Activated naive CD4-positive, alpha-beta T cell treated with anti-CD3 and anti-CD28 coated beads, Interleukin-2, amount 50 U/mL, for 16 hours (primary cell): ENCODE measurements around the gene MCM3AP.

ENCODE experiments used
- DNase-seq: peaks from one replicate; pipeline ENCODE4 v3.0.0-alpha.2; 2020

MCM3AP gene

GRCh38 chr21:46199436-46200373 lies 85.7 kb downstream of the MCM3AP start:
- no peak for DNase-seq

DNA sequence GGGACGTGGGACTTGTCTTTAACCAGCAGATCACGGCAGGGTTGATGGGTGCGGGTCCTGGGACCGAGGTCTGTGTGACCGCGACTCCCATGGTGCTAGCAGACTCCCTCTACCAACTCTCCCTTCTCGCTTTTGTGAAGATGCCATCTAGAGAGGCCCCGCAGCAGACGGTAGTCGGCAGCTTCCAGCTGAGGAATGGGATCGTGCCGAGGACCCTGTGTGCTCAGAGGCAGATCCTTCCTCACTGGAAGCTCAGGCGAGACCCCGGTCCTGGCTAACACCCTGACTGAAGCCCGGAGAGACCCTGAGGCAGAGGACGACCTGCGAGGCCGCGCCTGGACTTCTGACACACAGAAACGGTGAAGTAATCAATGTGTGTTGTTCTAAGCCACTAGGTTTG lies 88.7 kb downstream of the MCM3AP start:
- DNase-seq: no peak

DNA sequence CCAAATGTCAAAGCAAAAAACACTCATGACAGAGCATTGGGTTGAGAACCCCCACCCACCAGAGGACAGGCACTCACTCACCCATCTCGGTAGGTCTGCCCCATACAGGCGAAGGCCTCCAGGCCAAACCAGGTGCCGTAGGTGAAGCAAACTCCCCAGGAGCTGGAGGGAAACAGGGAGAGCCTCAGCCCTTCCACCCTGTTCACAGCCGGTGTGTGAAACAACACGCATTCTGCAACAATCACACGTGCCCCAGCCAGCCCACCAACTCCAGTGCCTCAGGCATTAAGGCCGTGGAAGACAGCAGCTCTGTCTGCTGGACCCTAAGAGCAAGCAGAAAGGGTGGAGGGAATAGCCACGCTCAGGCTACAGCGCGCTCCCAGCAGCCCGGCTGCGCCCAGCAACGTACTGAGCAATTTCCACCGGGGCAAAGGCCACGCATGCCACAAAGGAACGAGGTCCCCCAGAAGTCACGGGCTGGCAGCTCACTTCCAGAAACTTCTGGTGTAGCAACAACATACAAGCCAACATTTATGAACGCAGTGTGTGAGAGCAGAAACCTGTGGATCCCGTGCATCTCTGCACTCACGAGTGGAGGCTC lies 89.7 kb downstream of the MCM3AP start:
- DNase-seq: no peak

DNA sequence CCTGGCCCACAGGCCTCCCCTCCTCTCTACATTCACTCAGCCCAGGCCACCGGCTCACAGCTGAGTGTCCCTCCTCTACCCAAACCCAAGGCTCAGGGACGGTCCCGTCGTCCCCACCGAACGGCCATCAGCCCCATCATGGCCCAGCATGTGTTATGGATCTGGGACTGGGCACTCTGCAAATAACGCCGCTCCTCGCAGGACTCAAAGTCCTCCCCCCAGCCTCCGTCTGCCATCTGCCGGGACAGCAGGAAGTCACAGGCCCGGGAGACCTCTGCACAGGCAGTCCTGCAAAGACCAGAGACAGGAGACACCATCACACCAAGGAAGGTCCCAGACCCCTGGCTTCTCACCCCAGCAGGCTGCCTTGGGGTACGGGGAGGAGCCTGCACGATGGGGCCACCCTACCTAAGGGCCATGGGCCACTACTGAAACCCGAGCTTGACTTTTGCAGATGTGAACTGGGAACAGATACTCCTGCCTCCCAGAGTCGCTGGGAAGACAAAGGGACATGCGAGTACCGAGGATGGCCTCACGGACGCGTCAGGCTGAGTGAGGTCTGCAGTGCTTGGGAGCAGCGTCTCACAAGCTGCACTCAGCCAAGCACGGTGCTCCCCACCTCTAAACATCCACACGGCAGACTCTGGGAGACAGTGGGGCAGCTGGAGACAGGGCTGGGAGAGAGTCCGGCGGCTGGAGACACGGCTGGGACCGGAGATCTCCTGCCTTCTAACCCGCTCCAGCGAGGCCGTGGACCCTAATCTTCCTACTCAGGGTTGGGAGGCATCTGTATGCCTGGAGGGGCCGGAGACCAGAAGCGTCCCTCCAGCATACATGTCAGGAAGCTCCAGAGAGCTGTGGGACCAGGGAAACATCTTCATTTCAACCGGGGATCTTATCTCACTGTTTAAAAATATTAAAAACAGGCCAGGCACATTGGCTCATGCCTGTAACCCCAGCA lies 90.8 kb downstream of the MCM3AP start:
- DNase-seq: no peak

DNA sequence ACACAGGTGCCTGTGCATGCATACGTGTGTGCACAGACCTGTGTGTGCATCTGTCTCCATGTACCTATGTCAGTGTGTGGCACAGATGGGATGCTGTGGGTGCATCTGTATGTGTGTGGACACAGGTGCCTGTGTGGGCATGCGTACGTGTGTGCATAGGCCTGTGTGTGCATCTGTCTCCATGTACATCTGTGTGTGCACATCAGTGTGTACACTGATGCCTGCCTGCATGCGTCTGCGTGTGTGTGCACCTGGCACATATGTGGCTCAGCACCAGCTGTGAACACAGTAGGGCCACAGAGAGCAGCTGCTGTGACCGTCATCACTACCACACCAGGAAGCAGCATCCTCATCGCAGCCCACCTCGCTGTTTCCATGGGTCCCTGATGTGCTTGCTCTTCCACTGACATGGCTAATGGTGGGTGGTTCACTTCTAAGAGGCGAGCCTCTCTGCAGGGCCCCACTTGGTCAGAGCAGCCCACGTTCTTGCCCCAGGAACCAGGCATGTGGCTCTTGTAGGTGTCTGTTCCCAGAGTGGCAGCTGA lies 91.5 kb downstream of the MCM3AP start:
- DNase-seq: no peak

DNA sequence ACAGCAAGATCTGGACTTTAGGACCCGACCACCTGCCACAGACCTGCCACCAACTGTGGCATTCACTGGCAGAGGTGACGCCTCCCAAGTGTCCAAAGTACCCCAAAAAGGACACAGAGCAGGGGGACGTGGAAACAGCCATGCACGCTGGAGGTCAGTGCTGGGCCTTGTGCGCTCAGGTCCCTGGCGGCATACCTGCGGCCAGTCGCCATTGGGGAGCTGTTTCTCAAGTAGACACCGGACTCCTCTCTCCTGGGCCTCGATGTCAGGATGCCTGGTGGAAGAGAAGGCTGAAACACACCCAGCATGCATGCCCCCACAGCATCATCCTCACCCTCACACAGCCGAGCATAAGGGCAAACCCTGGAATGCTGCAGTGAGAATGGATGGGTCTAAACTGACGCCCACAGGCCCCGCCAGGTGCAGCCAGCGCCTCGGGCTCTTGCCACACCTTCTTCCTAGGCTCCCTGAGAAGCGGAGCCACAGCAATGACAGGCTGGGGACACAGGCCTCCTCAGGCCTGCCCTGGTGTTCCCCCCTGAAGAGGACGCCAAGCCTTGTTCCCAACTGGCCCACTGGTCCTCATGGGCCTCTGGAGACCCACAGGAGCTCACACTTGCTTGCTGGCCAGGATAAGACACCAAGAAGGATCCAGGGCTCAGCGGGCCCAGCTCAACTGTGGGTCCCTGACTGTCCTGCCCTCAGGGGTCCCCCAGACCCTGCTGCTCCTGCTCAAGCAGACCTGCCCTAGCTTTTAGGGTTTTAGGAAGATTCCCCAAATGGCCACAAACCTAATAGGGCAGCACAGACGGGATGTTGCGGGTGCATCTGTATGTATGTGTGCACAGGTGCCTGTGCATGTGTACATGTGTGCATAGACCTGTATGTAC lies 93.5 kb downstream of the MCM3AP start:
- DNase-seq: no peak

DNA sequence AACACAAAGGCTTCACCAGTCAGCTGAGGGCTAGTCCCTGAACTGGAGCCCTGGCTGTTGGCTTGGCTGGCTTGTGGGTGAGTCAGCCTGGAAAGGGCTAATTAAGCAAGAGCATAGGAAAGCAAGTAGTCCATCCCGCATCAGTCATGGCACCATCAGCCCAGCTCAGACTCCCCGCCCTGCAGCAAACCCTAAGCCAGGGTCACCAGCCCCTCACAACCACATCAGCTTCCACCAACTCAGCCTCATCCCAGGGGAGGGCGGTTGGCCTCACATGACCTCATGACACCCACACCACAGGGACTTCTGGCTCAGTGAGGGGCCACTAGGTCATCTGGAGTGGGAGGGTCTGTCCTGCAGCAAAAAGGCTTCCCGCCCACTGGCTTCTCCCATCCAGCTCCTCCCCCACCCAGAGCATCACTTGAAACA lies 94.1 kb downstream of the MCM3AP start:
- DNase-seq: no peak

GRCh38 chr21:46190491-46191131 lies 94.8 kb downstream of the MCM3AP start:
- DNase-seq: no peak

GRCh38 chr21:46189959-46190490 lies 95.4 kb downstream of the MCM3AP start:
- no peak for DNase-seq

DNA sequence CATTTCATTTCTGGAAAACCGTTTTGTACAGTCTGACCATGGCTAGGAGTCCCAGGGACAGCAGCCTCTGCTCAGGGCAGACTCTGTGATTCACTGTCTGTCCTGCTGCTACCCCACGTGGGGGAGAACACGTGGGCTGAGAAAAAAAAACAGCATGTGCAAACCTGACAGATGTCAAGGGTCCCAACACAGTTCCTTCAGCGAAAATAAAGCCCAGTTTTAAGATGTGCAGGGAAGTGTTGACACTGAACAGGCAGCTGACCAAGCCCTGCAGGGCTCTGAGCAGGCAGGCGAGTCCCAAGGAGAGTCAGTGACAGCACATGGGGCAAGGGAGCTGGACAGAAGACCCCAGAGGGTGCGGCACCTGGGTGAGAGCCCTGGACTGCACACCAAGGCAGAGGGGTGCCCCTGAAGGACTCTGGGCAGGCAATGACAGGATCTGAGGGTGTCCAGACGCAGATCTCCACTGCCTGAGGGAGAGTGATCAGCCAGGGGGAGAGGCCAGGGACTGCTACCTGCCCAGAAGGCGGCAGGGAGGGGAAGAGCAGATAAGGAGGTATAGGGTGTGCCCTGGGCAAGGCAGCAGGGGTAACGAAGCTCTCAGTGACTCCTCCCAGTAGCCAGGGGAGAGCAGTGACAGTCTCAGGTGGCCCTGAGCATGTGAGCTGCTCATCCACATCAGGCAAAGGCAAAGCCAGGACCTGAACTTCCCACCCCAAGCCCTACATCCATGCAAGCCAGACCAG lies 96.0 kb downstream of the MCM3AP start:
- DNase-seq: no peak

DNA sequence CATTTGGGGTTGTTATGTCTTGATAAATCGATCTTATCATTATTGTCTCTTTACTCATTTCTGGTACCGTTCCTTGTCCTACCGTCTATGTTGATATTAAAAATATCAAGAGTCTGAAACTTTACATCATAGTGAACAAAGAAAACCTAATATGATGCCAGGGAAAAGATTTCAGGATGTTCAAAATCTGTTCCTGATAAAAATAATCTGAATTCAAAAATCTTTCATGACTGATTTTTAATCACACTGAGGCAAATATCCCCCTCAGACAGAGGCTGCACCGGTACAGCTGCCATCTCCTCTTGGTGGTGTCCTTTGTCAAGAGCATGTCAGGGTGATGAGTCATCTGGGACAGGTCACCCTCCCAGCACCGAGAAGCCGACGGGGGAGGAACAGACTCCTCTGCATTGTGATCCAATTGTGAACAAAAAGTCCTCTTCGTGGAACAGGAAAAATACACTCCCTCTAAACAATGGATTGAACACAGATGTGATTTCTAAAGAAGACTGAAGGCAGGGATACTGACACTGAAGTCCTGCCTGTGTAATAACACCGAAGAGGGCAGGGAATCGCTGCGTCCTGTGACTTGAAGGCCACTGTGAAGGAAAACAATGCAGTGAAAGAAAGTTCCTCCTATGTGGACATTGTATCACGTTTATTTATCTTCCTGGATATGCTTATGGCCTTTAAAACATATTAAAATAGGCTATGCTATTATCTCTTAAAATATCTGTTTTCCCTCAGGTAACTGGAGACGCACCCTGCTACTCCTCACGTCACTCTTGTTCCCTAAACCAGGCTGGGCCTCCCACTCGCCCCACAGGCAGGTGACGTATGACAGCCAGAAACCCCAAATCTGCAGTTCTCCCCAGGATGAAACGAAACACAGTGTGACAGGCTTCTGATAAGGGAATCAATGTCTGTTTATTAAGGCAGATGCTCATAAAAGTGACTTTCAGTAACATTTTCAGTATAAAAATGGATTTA lies 96.9 kb downstream of the MCM3AP start:
- no peak for DNase-seq

- DNase-seq: no peak
Measured at GRCh38 chr21:46187814-46188213, 97.6 kb downstream of the MCM3AP start.

- DNase-seq: no peak
Measured at GRCh38 chr21:46187261-46187660, 98.2 kb downstream of the MCM3AP start.

GRCh38 chr21:46185716-46186115 lies 99.7 kb downstream of the MCM3AP start:
- no peak for DNase-seq
